ENCODE data around the gene ENG.
A peak's percentile ranks its signal among the peaks of the same experiment; 100 is the strongest.

Gene ENG

DNA sequence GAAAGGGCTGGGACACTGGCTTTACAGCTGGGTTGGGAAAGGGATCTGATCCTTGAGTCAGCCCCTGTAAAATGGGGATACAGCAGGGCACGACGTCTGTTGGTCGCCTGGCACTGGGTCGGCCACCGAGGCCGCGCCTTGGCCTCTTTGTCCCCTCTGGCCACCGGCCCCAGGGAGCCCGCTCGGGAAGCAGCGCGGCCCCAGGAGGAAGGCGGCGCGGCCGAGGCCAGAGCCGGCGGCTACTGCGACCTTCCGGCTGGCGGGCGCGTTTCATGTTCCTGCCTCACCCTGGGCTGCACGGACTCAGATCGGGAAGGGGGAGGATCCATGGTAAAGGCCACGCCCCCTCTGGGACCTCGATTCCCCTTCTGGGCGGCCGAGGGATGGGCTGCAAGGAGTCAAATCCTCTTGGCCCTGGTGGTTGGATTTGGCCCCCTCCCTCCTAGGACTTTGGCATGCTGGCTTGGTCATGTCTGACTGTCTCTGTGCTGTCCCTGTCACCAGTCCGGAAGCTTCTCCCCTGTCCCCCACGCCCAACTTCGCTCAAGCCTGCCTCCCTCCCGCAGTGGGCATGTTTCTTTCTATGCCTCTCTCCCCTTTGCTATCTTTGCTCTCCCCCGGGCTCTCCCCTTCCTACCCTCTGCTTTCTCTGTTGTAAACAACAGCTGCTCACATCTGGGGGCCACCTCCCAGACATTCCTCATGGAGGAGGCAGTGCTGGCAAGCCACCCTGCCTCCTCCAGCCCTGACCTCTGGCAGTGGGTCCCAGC lies 26.0 kb downstream of the ENG start:
- H3K27ac ChIP-seq (ENCODE audit: low read length), result no peak overlapping the region
- no peak for TF ChIP-seq EZH2phosphoT487 (IDR thresholded peaks at IDR 0.05; ENCODE audit: low read depth)
- TF ChIP-seq, protein P1, sequence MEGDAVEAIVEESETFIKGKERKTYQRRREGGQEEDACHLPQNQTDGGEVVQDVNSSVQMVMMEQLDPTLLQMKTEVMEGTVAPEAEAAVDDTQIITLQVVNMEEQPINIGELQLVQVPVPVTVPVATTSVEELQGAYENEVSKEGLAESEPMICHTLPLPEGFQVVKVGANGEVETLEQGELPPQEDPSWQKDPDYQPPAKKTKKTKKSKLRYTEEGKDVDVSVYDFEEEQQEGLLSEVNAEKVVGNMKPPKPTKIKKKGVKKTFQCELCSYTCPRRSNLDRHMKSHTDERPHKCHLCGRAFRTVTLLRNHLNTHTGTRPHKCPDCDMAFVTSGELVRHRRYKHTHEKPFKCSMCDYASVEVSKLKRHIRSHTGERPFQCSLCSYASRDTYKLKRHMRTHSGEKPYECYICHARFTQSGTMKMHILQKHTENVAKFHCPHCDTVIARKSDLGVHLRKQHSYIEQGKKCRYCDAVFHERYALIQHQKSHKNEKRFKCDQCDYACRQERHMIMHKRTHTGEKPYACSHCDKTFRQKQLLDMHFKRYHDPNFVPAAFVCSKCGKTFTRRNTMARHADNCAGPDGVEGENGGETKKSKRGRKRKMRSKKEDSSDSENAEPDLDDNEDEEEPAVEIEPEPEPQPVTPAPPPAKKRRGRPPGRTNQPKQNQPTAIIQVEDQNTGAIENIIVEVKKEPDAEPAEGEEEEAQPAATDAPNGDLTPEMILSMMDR (IDR thresholded peaks at IDR 0.05; ENCODE audit: low read depth, low read length), result no peak

DNA sequence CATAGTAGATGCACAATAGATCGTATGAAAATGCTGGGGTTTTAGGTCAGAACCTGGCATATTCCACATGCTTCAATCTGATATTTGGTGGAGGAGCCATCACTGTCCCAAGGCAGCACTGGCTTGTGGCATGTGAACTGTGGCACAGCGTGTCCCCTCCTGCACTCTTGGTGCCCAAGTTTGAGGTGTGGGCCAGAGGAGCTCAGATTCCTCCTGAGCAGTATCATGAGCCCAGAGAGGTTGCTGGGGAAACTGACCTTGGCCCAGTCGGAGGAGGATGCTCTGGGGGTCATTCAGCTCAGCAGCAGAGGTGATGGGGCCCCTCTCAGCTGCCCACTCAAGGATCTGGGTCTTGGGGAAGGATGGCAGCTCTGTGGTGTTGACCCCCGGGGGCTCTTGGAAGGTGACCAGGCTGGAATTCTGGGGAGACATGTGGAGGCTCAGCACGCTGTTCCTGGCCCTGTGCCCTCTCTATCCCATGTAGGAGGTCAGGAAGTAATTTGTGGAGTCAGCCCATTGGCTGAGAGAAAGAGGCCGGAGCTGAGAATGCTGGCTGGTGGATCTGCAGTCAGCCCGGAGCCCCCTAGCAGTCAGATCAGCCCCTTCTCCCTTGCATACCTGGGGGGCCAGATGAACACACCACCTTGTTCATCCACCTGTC lies 28.1 kb downstream of the ENG start:
- Histone ChIP-seq H3K4me2 (ENCODE audit: low read length) (0 out of 2 replicates have a peak overlapping the region, but pooled peaks have one; percentile 27), H4K20me1 (ENCODE audit: insufficient read depth, low read length) (no peaks in the 10 kb centered on the region), H3K9me3 (ENCODE audit: insufficient read depth, low read length) (no peaks in the 10 kb centered on the region)

More for the DNA sequence above, 26.0 kb downstream of the ENG start:
- Histone ChIP-seq H4K20me1 (ENCODE audit: insufficient read depth, low read length) (no peaks in the 10 kb centered on the region), H3K9ac (ENCODE audit: low read length) (no peak overlapping the region), H3K4me3 (ENCODE audit: low read length) (no peak overlapping the region), H3K79me2 (ENCODE audit: low read length) (no peaks in the 10 kb centered on the region), H2AFZ (ENCODE audit: low read depth, low read length) (no peak overlapping the region), H3K9me3 (ENCODE audit: insufficient read depth, low read length) (no peaks in the 10 kb centered on the region), H3K36me3 (replicated peaks; ENCODE audit: low read depth, low read length) (no peaks in the 10 kb centered on the region), H3K4me2 (ENCODE audit: low read length) (no peak overlapping the region), H3K4me1 (ENCODE audit: low read length) (no peaks in the 10 kb centered on the region), H3K27me3 (ENCODE audit: low read depth, low read length) (0 out of 2 replicates have a peak, but pooled peaks cover 3% of the 10 kb centered on the region)

DNA sequence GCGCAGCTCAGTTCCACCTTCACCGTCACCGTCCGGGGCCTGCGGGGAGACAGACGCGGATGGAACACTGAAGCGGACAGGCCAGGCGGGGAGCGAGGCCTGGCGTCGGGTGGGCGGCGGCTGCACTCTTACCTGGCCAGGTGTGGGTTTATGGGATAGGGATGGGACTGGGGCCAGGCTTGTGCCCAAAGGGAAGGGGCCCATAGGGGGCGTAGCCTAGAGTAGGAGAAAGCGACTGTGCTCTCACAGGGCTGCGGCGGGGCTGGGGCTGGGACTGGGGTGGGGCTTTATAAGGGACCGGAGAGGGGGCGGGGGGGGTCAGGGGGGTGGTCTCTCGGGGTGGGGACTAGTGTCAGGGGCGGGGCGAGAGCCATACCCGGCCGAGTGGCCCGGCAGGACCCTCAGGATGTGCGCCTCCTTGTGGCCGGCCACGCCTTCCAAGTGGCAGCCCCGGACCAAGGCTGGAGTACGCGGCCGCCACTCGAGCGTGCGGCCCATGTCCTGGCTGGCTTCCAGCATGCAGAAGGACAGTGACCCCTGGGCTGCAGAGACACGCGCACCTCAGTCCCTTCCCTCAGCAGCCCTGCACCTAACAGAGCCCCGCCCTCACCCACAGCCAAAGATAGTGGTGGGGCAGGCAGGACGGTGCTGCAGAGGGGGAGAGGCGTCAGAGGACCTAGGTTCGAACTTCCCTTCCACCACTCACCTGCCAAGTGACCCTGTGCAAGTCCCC lies 29.0 kb downstream of the ENG start:
- no peak overlapping the region for H3K27ac ChIP-seq (ENCODE audit: low read length)
- peak overlapping the region; percentile 22; the same call in 1 of the 2 replicates for H3K4me3 ChIP-seq (ENCODE audit: low read length)
- H3K4me1 ChIP-seq (ENCODE audit: low read length), result no peaks in the 10 kb centered on the region
- no peaks in the 10 kb centered on the region for H4K20me1 ChIP-seq (ENCODE audit: insufficient read depth, low read length)
- no peak overlapping the region for H2AFZ ChIP-seq (ENCODE audit: low read depth, low read length)
- H3K36me3 ChIP-seq (replicated peaks; ENCODE audit: low read depth, low read length), result no peaks in the 10 kb centered on the region
- no peaks in the 10 kb centered on the region for H3K9me3 ChIP-seq (ENCODE audit: insufficient read depth, low read length)
- H3K27me3 ChIP-seq (ENCODE audit: low read depth, low read length), result 0 out of 2 replicates have a peak, but pooled peaks cover 3% of the 10 kb centered on the region
- H3K9ac ChIP-seq (ENCODE audit: low read length), result no peak overlapping the region
- no peaks in the 10 kb centered on the region for H3K79me2 ChIP-seq (ENCODE audit: low read length)
- TF ChIP-seq, protein P1 (IDR thresholded peaks at IDR 0.05; ENCODE audit: low read depth, low read length), result peak; percentile 48
- TF ChIP-seq EZH2phosphoT487 (IDR thresholded peaks at IDR 0.05; ENCODE audit: low read depth), result no peak
- H3K4me2 ChIP-seq (ENCODE audit: low read length), result peak overlapping the region; percentile 27

More for the DNA sequence above, 28.1 kb downstream of the ENG start:
- no peaks in the 10 kb centered on the region for H3K79me2 ChIP-seq (ENCODE audit: low read length)
- H3K4me1 ChIP-seq (ENCODE audit: low read length), result no peaks in the 10 kb centered on the region
- H3K36me3 ChIP-seq (replicated peaks; ENCODE audit: low read depth, low read length), result no peaks in the 10 kb centered on the region
- no peak for TF ChIP-seq EZH2phosphoT487 (IDR thresholded peaks at IDR 0.05; ENCODE audit: low read depth)
- TF ChIP-seq, protein P1 (IDR thresholded peaks at IDR 0.05; ENCODE audit: low read depth, low read length), result no peak
- no peak overlapping the region for H2AFZ ChIP-seq (ENCODE audit: low read depth, low read length)
- H3K9ac ChIP-seq (ENCODE audit: low read length), result no peak overlapping the region
- H3K4me3 ChIP-seq (ENCODE audit: low read length), result no peak overlapping the region
- H3K27me3 ChIP-seq (ENCODE audit: low read depth, low read length), result 0 out of 2 replicates have a peak, but pooled peaks cover 3% of the 10 kb centered on the region
- H3K27ac ChIP-seq (ENCODE audit: low read length), result no peak overlapping the region
